Fibroblast of peridontal ligament (primary cell): ENCODE measurements around the gene TRPV5.

Experiments
- DNase-seq: peaks from one replicate; pipeline ENCODE4 v3.0.0-alpha.2; 2010; ENCODE audit errors: extremely low read depth

TRPV5 gene

DNA sequence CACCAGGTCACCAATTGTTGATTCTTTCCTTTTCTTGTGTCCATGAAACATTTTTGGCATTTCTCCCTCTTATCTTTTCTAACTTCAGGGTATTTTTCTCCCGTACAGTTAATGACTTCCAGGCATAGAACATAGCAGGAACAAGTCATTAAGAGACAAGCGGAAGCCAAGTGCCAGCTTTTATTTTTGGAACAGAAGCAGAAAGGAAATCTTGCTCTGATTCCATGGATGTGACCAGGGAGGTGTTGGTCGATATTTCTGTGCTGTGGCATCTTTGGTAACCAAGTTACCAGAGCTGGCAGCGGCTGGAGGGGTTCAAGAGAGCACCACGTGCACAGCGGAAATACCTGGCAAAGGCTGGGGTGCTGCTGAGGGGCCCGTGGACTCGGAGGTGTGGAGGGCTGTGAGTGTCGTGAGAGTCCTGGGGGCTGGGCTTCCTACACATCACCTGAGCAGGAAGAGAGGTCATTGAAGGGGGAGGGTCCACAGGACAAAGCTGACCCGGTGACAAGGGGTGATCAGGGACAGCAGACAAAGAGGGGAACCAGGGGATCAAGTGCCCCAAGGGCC is 7.5 kb upstream of the TRPV5 start:
- no peak for DNase-seq

DNA sequence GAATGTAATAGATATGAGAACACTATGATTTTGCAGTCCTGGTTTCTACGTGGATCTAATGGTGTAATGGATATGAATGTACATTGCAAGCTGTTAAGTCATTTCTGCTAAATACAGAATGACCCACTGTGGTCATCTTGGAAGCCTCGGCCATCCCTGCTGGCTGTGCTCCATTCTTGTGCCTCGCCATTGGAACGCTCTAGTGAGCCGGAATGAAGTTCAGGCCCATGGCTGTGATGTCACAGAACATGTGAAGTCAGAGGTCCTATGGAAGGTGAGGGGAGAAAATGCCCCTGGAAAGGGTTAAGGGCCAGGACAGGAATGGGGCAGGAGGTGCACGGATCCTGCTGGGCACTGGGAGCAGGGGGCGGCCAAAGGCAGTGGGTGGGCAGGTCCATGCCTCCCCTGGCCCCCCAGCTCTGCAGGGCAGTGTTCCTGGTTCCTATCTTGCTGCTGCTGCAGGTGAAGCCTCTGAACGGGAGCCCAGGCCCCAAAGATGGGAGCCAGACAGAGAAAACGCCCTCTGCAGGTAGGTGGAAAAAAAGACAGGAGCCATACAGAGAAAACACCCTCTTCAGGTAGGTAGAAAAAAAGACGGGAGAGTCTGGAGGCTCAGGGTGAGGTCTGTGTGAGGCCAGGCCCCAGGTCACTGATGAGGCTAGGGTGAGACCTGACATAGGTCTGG is 5.8 kb upstream of the TRPV5 start, which contains the start of gene LLCFC1:
Gene LLCFC1 (plus strand): TSS at position 259 of the 685 bp plus-strand sequence. CDS start 138 bp downstream, at position 397.
- DNase-seq = no peak

DNA sequence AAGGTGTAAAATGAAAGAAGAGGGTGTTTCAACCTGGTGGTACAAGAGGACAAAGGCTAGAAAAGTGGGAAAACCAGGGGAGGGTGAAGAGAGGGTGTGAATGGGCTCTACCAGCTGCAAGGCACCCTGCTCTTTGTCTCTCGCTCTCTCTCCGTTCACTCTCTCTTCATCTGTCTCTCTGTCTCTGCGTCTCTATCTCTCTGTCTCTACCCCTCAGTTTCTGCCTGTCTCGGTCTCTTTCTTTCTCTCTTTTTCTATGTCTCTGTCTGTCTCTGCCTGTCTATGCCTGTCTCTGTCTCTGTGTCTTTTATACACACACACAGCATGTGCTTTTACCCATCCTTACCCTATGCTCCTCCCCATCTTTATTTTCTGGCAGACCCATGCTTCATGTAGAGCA is 5.1 kb upstream of the TRPV5 start:
- no peak for DNase-seq

DNA sequence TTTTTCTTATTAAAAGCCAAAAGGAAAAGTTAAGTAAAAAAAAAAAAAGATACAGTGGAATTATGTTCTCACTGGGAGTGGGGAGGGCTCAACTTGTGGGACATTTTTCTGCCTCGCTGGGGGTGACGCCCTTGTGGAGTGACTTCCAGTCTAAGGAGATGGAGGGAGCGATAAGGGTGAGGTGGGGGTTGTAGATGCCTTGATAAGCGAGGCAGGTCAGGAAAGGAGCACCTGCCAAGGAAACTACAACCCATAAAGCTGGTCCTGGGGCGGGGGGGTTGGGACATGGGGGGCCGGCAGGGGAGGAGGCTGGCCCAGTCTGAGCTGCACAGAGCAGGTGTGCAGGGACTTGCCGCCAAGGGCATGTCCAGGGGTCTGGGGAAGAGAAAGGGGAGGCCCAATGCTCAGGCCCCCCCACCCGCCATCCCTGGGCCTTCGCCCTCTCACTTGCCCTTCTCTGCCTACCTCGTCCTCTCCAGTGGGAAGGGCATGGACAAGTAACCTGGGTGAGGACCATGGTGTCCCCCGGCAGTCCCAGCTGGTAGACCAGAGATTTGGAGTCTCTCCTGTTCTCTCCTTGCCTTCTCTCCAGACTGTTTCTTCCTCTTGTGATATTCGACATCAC is 2.5 kb upstream of the TRPV5 start:
- no peak for DNase-seq

DNA sequence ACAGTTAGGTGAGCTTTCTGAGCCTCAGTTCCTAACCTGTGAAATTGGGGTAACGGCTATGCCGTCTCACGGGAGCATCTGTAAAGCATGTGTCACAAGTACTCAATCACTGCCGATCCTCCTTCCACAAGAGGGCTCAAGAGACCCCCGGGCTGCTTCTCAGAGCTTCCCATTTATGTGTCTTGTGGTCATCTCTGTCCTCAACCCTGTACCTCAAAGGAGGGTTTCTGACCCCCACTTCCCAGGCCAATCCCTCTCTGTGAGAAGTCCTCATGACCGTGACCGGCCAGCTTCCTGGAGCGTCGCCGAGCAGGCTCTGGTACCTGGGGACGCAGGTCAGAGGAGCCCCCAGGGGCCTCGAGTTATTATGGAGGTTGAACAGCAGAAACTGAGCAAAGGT is 510 bp upstream of the TRPV5 start:
- DNase-seq = no peak

DNA sequence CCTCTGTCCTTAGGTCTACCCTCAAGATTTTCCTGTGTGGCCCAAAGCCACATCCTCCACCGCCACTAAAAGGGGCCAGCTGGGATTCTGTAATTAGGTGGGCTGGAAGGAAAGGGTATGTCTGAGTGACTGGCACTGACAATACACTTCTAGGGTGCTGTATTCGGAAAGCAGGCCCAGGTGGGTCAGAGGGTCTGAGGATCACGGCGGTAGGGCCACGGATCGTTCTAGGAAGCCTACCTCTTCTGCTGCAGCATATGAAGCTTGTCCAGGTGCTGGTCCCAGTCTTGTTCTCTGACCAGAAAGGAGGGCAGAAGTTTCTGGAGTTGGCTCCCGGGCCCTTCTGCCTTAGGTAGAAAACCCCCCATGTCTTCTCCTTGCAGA is 462 bp downstream of the TRPV5 start:
- no peak for DNase-seq

DNA sequence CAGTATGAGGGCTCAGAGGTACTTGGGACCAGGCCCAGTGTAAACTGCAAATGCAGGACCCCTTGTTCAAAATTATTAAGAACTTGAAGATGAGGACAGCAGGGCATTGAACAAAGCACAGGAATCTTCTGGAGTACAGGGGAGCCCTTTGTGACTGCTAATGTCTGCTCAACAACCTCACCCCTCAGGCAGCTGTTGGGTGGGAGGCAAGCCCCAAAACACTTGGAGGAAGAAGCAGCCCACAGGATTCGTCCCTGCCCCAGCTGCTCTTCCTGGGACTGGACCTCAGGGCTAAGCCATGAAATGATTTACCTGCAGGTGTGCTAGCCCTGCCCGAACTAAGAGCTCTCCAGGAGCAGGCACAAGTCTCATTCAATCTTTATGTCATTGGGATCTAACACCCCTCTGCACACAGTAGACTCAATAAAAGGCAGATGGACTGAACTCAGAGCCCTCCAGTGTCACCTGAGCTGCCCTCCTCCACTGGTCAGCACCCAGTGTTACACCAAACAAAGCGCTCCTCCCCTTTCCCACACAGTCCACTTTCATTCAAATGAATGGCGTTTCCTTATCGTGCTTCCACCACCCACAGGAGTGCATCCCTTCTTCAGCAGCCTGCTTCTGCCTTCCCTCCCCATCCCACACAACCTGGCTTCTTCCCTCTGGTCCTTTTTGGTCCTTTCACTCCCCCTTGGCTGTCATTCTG is 1.0 kb downstream of the TRPV5 start:
- DNase-seq = no peak

DNA sequence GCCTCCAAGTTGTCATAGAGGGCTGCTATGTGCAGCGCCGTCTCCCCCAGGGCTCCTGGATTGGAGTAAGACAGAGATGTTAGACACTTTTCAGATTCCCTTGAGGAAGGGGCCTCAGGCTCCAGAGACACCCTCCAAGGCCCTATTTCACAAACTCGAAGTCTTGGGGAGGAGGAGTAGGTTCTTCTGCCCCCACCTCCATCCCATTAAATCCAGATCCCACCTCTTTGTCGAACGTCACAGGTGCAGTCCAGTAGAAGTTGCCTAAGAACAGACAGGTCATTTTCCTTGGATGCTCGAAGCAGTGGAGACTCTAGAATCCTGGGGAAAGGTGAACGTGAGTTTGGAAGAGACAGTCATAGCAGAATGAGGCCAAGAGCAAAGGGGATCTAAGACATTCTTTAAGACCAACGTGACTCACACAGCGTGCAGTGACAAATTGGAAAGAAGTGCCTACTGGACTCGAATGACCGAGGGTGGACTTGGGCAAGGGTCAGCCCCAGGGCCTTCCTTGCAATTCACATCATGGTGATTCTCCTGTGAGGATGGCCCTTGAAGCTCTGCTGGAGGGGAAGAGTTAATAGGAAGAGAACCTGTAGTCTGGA is 3.3 kb downstream of the TRPV5 start:
- no peak for DNase-seq

DNA sequence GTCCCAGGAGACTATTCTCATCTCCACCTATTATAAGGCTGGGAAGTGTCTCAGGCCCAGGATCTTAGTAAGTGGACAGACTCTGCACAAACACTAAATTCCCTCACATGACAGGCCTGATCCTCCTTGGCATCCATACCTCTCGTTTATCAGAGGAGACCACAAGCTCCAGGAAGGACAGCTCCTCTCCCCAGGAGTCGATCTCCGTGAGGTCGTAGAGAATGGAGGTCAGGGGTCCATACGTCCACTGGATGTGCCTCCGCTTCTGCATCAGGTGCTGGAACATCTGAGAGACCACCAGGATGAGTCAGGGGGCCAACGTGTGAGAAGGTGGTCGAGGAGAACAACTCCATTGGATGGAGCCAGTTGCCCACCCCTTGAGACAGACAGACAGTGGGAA is 5.6 kb downstream of the TRPV5 start:
- no peak for DNase-seq

DNA sequence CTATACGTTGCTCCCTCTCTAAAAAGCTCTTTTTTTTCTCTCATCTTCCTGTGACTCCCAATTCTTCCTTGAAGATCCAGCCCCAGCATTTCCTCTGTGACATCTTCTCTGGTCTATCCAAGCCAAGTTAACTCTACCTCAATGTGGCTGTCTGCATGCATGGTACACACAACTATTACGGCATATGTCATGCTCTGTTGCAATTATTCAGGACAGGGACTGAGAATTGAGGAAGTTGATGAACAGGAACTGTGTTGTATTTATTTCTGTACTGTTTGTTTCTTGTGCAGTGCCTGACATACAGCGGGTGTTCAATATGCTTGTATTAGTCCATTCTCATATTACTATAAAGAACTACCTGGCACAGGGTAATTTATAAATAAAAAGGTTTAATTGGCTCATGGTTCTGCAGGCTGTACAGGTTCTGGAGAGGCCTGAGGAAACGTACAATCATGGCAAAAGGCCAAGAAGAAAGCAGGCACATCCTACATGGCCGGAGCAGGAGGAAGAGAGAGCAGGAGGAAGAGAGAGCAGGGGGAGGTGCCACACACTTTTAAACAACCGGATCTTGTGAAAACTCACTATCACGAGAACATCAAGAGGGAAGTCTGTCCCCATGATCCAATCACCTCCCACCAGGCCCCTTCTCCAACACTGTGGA is 6.3 kb downstream of the TRPV5 start:
- no peak for DNase-seq

DNA sequence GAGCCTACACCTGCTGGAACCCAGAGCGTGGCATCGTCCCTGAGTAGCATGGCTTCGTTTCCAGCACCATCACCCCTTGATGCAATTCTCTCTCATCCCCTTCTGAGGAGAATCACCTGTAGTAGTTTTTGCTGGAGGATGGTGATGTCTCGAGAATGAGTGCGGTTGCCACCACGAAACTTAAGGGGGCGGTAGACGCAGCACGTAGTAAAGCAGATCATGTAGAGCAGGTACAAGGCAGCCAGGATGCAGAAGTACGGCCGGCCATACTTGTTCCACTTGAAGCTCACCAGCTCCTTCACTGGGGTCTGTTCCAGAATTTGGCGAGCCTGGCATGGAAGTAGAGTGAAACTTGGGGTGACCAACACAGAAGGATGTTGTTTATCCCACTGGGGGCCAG is 8.1 kb downstream of the TRPV5 start:
- no peak for DNase-seq

DNA sequence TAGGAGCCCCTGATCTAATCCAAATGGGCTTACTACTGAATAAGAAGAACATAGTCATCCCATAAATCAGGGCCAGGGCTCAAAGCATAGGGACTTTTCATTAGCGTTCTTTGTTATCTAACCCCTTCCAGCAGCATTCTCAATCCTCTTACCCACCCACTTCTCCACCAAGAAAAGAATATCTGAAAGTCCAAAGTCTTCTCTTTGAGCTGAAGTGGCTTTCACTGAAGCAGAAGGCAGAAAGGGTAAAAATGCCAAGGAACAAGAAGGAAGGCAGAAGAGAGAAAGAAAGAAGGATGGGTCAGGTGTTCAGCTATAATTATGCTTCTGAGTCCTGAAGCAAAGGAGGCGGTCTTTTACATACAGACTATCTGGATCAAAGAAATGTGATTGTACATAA is 10.2 kb downstream of the TRPV5 start:
- no peak for DNase-seq

DNA sequence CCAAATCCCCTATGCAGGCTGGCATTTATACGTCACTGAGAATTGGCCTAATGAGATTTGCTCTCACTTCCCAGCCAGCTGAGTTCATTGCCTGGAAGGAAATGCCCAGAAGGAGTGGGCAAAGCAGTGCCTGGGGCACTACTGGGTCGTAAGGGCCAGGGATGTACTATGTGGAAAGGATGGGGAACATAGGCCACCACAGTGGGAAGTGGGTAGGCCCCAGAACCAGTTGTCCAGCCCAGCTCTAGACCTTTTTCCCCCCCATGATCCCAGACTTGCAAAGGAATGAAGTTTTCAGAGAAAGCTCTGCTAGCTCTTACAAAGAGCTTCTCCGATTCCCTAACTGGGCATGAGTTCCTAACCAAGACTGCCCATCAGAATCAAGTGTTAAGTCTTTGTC is 13.9 kb downstream of the TRPV5 start:
- no peak for DNase-seq

DNA sequence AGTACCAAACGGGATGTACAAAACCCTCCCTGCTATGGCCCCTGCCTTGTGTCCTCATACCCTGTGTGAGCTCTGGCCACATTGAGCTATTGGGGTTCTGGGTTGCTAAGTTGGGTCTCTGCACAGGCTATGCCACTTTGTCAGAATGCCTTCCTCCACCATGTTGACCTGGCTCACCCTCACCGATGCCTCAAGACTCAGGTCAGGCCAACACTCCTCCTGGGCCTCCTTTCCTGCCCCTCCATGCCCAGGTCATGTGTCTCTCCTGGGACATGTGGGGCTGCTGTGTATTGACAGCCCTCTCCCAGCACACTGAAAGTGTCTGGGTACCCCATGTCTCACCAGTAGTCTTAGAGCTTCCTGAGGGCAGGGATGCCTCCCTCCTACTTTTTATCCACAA is 14.6 kb downstream of the TRPV5 start:
- no peak for DNase-seq

DNA sequence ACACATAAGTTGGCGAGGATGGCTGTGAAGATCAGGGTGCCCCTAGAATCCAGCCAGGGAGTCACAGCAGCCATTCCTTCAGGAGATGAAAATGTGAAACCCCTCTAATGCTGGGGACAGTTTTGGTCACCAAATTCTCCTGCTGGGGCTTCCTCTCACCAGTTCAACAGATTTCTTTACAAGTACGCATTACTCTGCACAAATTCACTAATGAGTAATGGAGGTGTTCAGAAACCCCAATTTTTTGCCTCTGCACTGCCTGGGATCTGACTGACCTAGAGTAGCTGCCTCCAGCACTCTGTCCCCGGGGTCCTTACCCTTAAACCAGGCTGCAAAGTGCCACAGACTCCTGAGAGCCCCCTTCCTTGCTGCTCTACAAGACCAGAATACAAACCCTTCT is 16.1 kb downstream of the TRPV5 start:
- DNase-seq = no peak

DNA sequence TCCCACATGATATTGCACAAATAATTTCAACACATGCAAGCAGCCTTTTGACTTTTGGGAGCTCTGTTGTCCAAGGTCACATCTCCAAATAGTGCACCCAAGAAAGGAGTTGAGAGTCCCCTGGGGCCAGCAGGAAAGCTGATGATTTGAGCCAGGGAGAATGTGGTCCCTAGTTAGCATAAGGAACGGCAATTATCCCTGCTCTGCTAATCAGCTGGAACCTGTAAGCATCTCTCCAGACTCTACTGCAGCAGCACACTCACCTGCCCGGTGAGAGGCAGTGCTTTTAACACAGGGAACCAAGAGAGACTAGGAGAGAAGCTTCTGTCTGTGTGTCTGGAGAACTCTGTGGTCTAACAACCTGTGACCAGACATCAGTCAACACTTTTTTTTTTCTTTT is 17.0 kb downstream of the TRPV5 start:
- no peak for DNase-seq

DNA sequence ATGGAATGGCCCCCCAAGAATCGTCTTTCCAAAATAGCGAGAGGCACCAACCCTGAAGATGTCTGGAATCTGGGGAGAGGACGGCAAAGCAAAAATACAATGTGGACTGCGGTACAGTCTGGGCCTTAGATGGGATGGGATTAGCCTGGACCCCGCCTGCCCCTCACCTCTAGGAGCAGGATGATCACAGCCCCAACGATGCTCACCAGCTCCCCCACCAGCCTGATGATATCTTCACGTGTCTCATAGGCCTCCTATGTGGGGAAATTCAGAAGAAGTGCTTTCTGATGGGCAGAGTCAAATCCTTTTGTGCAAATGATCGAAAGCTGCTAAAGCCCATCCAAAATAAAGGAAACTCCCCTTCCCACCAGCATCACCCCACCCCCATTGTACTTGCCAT is 18.2 kb downstream of the TRPV5 start:
- no peak for DNase-seq

DNA sequence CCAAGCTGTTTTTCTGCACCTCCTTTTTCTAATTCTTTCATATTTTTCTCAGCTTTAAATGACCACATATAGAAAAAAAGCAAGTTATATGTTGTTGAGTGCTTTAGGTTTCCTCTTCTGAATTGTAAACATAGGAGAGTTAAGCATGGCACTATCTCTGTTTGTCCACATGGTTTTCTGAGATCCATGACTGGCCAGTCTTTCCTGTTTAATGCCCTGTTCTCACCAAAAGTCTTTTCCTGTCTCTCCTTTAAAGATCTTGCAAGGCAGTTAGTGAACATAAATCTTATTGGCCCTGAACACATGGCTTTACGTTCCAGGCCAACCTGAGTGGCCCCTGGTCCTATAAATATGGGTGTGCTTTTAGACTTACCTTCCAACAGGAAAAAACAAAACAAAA is 19.4 kb downstream of the TRPV5 start:
- no peak for DNase-seq

DNA sequence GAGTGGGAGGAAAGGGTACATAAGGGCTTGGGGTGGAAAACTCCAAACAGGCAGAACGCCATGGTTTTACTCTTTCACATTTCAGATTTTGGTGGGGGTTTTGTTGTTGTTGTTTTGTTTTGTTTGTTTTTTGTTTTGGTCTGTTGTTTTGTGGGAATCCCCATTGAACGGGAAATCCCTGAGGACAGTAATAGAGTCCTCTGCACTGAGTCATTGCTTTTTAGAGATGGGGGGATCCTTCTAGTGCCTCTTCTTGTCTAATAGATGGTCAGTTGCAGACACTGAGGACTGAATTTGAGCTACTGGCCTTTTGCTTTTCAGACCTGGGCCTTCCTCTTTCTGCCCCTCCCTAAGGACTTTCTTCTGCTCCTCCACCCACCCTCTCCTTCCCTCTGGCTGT is 20.0 kb downstream of the TRPV5 start:
- no peak for DNase-seq

DNA sequence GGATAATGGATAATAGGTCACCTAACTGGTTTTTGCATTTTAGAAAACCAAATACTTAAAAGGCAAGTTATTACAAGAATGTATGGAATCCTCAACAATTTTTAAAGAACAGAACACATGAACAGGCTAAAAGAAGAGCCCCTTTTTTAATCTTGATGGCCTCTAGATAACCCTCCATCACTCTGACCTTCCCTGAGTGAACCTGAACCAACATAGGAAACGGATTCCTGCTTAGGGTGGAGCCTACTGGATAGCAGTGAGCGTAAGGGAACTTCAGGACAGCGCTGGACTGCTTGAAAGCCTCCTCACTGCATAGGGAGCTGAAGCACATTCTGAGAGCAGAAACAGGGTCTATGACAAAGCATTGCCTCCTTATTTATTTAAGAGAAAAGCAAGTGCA is 20.5 kb downstream of the TRPV5 start:
- DNase-seq = no peak

DNA sequence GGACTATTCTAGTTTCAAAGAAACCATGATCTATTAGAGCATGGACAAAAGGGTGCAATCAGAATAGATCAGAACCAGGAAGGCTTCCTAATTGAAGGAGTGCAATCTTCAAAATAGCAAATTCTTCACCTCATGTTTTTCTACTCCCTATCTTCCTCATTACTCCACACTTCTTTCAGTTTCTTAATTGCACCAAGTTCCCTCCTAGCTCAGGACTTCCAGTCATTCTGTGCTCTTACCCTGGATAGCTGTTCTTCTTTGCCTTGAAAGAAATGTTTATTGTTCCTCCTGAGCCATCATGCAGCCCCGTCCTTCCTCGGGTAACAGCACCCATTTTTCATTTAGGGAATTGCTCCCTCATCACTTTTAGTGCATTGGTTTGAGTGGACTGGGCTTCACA is 23.1 kb downstream of the TRPV5 start:
- no peak for DNase-seq

DNA sequence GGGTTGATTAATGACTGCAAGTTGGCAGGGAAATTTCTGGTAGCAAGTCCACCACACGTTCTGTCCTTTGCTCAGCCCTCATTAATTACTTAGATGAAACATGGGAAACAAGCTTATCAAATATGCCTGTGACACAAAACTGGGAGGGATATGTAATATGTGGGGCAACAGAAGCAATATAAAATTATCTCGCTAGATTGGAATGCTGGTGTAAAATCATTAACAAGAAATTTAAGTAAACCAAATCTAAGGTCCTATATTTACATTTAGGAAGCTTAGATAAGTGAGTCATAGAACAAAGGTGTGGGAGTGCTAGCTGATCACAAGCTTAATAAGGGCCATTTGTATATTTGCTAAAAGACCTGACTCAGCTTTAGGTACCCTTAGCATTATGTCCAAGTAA is 23.5 kb downstream of the TRPV5 start:
- DNase-seq = no peak
